Stomach smooth muscle (tissue), 2 donors: ENCODE data around the gene NCOA5.
"Not testable (repeated sequence)": the region's sequence is repeated elsewhere in the genome, so short reads cannot be mapped to it uniquely, and the experiment has no call there.

Source experiments
- H3K27ac ChIP-seq: one replicate; pipeline ENCODE4 v1.7.0; 2013; ENCODE audit warnings: mild to moderate bottlenecking, low read length, inconsistent platforms
- H3K27me3 ChIP-seq, 2 donors: one replicate each; pipeline ENCODE4 v1.7.0; 2013; ENCODE audit warnings: low read length in 2 of 2; ENCODE audit not compliant: insufficient read depth in 2 of 2, control insufficient read depth in 1 of 2
- H3K36me3 ChIP-seq, 2 donors: one replicate each; pipeline ENCODE4 v1.7.0; 2013; ENCODE audit warnings: low read length in 2 of 2; ENCODE audit not compliant: control insufficient read depth in 2 of 2, insufficient read depth in 2 of 2
- H3K4me1 ChIP-seq: one replicate; pipeline ENCODE4 v1.7.0; 2013; ENCODE audit warnings: low read length; ENCODE audit not compliant: control insufficient read depth, insufficient read depth
- H3K4me3 ChIP-seq, 2 donors: one replicate each; pipeline ENCODE4 v1.7.0; 2013; ENCODE audit warnings: low read length in 2 of 2
- H3K9ac ChIP-seq, 2 donors: one replicate each; pipeline ENCODE4 v1.7.0; 2013; ENCODE audit warnings: low read length in 2 of 2, mild to moderate bottlenecking in 1 of 2
- H3K9me3 ChIP-seq, 2 donors: one replicate each; pipeline ENCODE4 v1.7.0; 2013; ENCODE audit warnings: low read length in 2 of 2; ENCODE audit not compliant: control insufficient read depth in 2 of 2
- donor health status: healthy.
- donor health status: Pancreatic carcinoma.

Gene NCOA5

GRCh38 chr20:46108435-46108841 is 18.7 kb upstream of the NCOA5 start:
- H3K4me3 ChIP-seq: no peak overlapping the region
- H3K27ac ChIP-seq: no peak overlapping the region
- H3K9me3 ChIP-seq: no peaks in the 10 kb centered on the region
- H3K36me3 ChIP-seq: no peaks in the 10 kb centered on the region
- no peak overlapping the region for H3K9ac ChIP-seq
- no peaks in the 10 kb centered on the region for H3K4me1 ChIP-seq
- H3K27me3 ChIP-seq: peaks cover 12 to 15% of the 10 kb centered on the region in 2 donors

GRCh38 chr20:46107061-46107460 is 17.3 kb upstream of the NCOA5 start:
- H3K9me3 ChIP-seq: peaks cover 0 to 4% of the 10 kb centered on the region in 2 donors
- no peak overlapping the region for H3K9ac ChIP-seq
- H3K27ac ChIP-seq: no peak overlapping the region
- H3K4me3 ChIP-seq: no peak overlapping the region
- H3K27me3 ChIP-seq: peaks cover 12 to 20% of the 10 kb centered on the region in 2 donors
- H3K4me1 ChIP-seq: no peaks in the 10 kb centered on the region
- no peaks in the 10 kb centered on the region for H3K36me3 ChIP-seq

DNA sequence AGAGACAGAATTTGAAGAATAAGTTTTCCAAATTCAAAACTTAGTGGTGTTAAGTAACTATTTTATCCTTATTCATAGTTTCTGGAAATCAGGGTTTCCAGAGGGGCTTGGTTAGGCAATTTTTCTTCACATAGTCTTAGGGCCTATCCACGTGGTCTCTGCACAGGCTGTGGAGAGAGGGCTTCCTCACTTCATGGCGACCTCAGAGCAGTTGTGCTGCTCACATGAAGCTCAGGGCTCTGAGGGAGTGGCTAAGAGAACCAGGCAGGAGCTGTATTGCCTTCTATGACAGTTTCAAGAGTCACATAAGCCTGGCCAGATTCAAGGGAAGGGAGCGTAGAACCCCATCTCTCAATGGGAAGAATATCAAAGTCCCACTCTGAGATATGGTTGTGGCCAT is 14.5 kb upstream of the NCOA5 start:
- Histone ChIP-seq H3K4me3 (no peak overlapping the region), H3K27ac (no peak overlapping the region), H3K36me3 (no peaks in the 10 kb centered on the region), H3K27me3 (peaks cover 24% of the 10 kb centered on the region in 2 donors), H3K4me1 (no peaks in the 10 kb centered on the region), H3K9ac (no peak overlapping the region), H3K9me3 (peaks cover 0 to 4% of the 10 kb centered on the region in 2 donors)

DNA sequence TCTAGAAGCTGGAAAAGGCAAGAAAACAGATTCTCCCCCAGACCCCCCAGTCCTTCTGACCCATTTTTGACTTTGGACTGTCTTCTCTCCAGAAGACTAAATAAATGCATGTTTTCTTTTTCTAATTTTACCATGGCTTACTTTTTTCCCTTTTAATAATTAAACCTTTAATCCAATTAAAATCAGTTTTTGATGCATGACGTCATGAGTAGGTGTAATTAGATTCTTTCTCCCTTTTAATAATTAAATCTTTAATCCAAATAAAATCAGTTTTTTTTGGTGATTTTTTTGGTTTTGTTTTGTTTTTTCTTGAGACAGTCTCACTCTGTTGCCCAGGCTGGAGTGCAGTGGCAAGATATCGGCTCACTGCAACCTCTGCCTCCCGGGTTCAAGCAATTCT is 13.2 kb upstream of the NCOA5 start:
- H3K4me3 ChIP-seq: no peak overlapping the region
- H3K9me3 ChIP-seq: peaks cover 0 to 4% of the 10 kb centered on the region in 2 donors
- peaks cover 21 to 22% of the 10 kb centered on the region in 2 donors for H3K27me3 ChIP-seq
- H3K4me1 ChIP-seq: no peaks in the 10 kb centered on the region
- H3K27ac ChIP-seq: no peak overlapping the region
- H3K36me3 ChIP-seq: no peaks in the 10 kb centered on the region
- no peak overlapping the region for H3K9ac ChIP-seq

DNA sequence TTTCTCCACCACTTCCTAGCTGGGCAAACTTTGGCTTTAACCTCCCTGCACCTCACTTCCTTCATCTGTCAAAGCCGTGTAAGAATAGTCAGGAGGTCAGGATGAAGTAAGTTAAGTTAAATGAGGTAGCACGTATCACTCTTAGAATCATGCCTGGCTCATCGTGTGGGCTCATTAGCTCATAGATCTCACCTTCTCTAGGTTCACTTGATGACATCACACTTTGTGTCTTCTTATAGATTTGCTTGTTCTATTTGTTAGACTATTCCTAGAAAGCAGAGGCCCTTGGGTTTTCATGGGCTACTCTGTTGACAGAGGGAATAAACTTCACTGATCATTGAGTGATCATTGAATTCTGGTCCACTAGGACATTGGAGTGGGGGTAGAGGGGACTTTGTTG is 12.2 kb upstream of the NCOA5 start:
- Histone ChIP-seq H3K27me3 (peaks cover 18 to 20% of the 10 kb centered on the region in 2 donors), H3K9ac (no peak overlapping the region), H3K9me3 (peaks cover 0 to 4% of the 10 kb centered on the region in 2 donors), H3K4me1 (no peaks in the 10 kb centered on the region), H3K4me3 (no peak overlapping the region), H3K36me3 (no peaks in the 10 kb centered on the region), H3K27ac (no peak overlapping the region)

- no peak overlapping the region for H3K4me3 ChIP-seq
- no peaks in the 10 kb centered on the region for H3K36me3 ChIP-seq
- H3K4me1 ChIP-seq: no peaks in the 10 kb centered on the region
- H3K27ac ChIP-seq: no peak overlapping the region
- peaks cover 0 to 4% of the 10 kb centered on the region in 2 donors for H3K9me3 ChIP-seq
- H3K27me3 ChIP-seq: peaks cover 16 to 18% of the 10 kb centered on the region in 2 donors
- no peak overlapping the region for H3K9ac ChIP-seq
These were observed 11.2 kb upstream of the NCOA5 start for GRCh38 chr20:46100988-46101387.

- not testable (repeated sequence) for H3K9ac ChIP-seq, H3K4me1 ChIP-seq, H3K27ac ChIP-seq, H3K9me3 ChIP-seq, H3K36me3 ChIP-seq, H3K4me3 ChIP-seq
- H3K27me3 ChIP-seq: peaks cover 16 to 18% of the 10 kb centered on the region in 2 donors
These were observed 10.7 kb upstream of the NCOA5 start for GRCh38 chr20:46100444-46100843.

DNA sequence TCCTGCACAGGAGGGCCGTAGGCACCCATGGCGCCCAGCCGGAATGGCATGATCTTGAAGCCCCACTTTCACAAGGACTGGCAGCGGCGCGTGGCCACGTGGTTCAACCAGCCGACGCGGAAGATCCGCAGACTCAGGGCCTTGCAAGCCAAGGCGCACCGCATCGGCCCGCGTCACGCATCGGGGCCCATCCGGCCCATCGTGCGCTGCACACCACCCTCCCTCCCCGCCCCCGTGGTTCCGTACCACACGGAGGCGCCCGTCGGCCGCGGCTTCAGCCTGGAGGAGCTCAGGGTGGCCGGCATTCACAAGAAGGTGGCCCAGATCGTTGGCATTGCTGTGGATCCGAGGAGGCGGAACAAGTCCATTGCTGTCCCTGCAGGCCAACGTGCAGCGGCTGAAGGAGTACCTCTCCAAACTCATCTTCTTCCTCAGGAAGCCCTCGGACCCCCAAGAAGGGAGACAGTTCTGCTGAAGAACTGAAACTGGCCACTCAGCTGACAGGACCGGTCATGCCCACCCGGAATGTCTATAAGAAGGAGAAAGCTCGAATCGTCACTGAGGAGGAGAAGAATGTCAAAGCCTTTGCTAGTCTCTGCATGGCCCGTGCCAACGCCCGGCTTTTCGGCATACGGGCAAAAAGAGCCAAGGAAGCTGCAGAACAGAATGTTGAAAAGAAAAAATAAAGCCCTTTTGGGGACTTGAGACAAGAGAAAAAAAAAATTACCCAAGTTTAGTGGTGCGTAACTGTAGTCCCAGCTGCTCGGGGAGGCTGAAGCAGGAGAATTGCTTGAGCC is 9.9 kb upstream of the NCOA5 start:
- Histone ChIP-seq H3K9ac (no peak overlapping the region), H3K9me3 (peaks cover 0 to 4% of the 10 kb centered on the region in 2 donors), H3K27me3 (peaks cover 16 to 18% of the 10 kb centered on the region in 2 donors), H3K27ac (no peak overlapping the region), H3K36me3 (no peaks in the 10 kb centered on the region), H3K4me1 (no peaks in the 10 kb centered on the region), H3K4me3 (peak overlapping the region in 1 of 2 donors; percentile 29)

DNA sequence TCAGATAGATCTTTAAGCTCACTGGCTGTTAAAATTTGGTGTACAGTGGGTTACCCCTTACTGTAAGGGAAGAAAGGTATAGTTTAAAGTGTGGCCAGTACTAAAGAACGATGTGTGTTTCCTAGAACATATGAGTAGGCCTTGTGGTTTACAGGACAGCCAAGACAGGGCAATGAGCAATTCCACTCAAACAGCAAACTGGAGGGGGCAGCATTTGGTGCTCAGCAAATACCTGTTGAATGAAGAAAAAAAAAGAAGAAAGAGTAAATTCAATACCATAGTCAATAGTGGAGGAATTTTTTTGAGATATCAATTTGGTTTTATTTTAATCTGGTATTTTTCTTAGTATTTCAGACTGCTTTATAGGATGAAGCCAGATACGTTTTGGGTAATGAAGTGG is 3.8 kb upstream of the NCOA5 start:
- H3K9ac ChIP-seq: no peak overlapping the region
- H3K27ac ChIP-seq: no peak overlapping the region
- H3K36me3 ChIP-seq: no peaks in the 10 kb centered on the region
- no peaks in the 10 kb centered on the region for H3K9me3 ChIP-seq
- no peaks in the 10 kb centered on the region for H3K4me1 ChIP-seq
- H3K4me3 ChIP-seq: no peak overlapping the region
- no peaks in the 10 kb centered on the region for H3K27me3 ChIP-seq

DNA sequence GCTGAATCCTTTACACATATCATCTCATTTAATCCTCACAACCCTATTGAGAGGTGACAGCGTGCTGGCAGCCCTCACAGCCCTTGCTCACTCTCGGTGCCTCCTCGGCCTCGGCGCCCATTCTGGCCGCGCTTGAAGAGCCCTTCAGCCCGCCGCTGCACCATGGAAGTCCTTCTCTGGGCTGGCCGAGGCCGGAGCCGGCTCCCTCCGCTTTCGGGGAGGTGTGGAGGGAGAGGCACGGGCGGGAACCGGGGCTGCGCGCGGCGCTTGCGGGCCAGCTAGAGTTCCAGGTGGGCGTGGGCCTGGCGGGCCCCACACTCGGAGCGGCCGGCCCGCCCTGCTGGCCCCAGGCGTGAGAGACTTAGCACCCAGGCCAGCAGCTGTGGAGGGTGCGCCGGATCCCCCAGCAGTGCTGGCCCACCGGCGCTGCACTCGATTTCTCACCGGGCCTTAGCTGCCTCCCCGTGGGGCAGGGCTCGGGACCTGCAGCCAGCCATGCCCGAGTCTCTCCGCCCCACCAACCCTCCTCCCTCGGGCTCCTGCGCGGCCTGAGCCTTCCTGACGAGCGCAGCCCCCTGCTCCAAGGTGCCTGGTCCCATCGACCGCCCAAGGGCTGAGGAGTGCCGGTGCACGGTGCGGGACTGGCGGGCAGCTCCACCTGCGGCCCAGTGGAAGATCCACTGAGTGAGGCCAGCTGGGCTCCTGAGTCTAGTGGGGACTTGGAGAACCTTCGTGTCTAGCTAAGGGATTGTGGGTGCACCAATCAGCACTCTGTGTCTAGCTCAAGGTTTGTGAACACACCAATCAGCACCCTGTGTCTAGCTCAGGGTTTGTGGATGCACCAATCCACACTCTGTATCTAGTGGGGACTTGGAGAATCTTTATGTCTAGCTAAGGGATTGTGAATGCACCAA is 2.1 kb upstream of the NCOA5 start:
- H3K4me3 ChIP-seq, H3K9me3 ChIP-seq, H3K27me3 ChIP-seq, H3K27ac ChIP-seq, H3K9ac ChIP-seq, H3K36me3 ChIP-seq, H3K4me1 ChIP-seq: not testable (repeated sequence)

DNA sequence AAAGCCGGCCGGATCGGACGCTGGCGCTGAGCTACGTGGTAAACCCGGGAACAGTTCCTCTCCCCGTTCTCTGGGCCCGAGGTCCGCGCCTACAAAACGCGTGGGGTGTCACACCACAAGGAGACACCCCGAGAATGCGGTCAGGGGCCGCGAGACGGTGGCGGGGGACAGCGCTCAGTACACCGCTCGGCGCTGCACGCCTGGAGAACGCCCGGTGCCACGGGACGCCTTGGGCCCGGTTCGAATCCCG is 670 bp downstream of the NCOA5 start:
- Histone ChIP-seq H3K27me3 (no peaks in the 10 kb centered on the region), H3K4me3 (peak overlapping the region; percentile 88 to 92), H3K9ac (peak overlapping the region; percentile 92 to 98), H3K36me3 (no peaks in the 10 kb centered on the region), H3K4me1 (peaks cover 11% of the 10 kb centered on the region), H3K9me3 (no peaks in the 10 kb centered on the region), H3K27ac (peak overlapping the region; percentile 90)
